Activated CD4-positive, alpha-beta T cell treated with anti-CD3 and anti-CD28 coated beads, Interleukin-2, amount 10 ng/mL, durations not matched to agents 7 days and 5 days (primary cell): ENCODE measurements around the gene CAPN5. TPM values are rescaled to one million over a fixed set of nuclear protein-coding genes. Genes with fewer than 3 reads are reported as not detected.
A peak's percentile ranks its signal among the peaks of the same experiment; 100 is the strongest.

ENCODE experiments used
- CTCF ChIA-PET: fragments of 350-600 bp; sonication (Branson Sonifier 250); formaldehyde crosslinking; loops from one replicate; lab custom pipeline; 2021; ENCODE audit warnings: antibody characterized with exemption; lab: Charles Lee
- POLR2A ChIA-PET: fragments of 350-600 bp; sonication (Branson Sonifier 250); formaldehyde crosslinking; loops from one replicate; lab custom pipeline; 2021; ENCODE audit warnings: antibody characterized with exemption; lab: Charles Lee
- DNase-seq: peaks from one replicate; pipeline ENCODE4 v3.0.0-alpha.2; 2020
- H3K27ac Mint-ChIP-seq: one replicate; pipeline ENCODE4 v1.8.0; 2021; ENCODE audit warnings: mild to moderate bottlenecking, moderate library complexity, mixed read lengths
- H3K27me3 Mint-ChIP-seq: one replicate; pipeline ENCODE4 v1.8.0; 2021; ENCODE audit warnings: mixed read lengths
- H3K36me3 Mint-ChIP-seq: one replicate; pipeline ENCODE4 v1.8.0; 2021; ENCODE audit warnings: low read depth, mixed read lengths
- H3K4me1 Mint-ChIP-seq: one replicate; pipeline ENCODE4 v1.8.0; 2021; ENCODE audit warnings: mixed read lengths
- H3K4me3 Mint-ChIP-seq: one replicate; pipeline ENCODE4 v1.8.0; 2021; ENCODE audit warnings: mild to moderate bottlenecking, moderate library complexity, mixed read lengths
- H3K9me3 Mint-ChIP-seq: one replicate; pipeline ENCODE4 v1.8.0; 2021; ENCODE audit warnings: mixed read lengths
- total RNA-seq, 2 experiments: library from RNA; stranded (reverse); gene quantifications; one replicate each; pipeline ENCODE4 v1.2.3, GENCODE V29; 2021

CAPN5 gene
- total RNA-seq, 2 experiments from 2014 or later = 0.81 to 0.89 TPM

- Mint-ChIP-seq H3K4me3 (no peak overlapping the region), H3K27me3 (peaks cover 9% of the 10 kb centered on the region), H3K36me3 (no peaks in the 10 kb centered on the region), H3K27ac (peak overlapping the region; percentile 99), H3K4me1 (peaks cover 23% of the 10 kb centered on the region), H3K9me3 (no peaks in the 10 kb centered on the region)
- CTCF ChIA-PET = interaction anchor here (0.7 to 1.9 kb wide), 3 partner anchors 9 to 15 kb away, joined by 3 to 16 read pairs (median 10); partner anchors contain the start of gene CAPN5
- DNase-seq = no peak
- POLR2A ChIA-PET = interaction anchor here (0.5 kb wide), 1 partner anchor 331 kb away, joined by 3 read pairs; no protein-coding TSS in a partner anchor
These were observed 14.6 kb downstream of the CAPN5 start for GRCh38 chr11:77081381-77081851.

DNA sequence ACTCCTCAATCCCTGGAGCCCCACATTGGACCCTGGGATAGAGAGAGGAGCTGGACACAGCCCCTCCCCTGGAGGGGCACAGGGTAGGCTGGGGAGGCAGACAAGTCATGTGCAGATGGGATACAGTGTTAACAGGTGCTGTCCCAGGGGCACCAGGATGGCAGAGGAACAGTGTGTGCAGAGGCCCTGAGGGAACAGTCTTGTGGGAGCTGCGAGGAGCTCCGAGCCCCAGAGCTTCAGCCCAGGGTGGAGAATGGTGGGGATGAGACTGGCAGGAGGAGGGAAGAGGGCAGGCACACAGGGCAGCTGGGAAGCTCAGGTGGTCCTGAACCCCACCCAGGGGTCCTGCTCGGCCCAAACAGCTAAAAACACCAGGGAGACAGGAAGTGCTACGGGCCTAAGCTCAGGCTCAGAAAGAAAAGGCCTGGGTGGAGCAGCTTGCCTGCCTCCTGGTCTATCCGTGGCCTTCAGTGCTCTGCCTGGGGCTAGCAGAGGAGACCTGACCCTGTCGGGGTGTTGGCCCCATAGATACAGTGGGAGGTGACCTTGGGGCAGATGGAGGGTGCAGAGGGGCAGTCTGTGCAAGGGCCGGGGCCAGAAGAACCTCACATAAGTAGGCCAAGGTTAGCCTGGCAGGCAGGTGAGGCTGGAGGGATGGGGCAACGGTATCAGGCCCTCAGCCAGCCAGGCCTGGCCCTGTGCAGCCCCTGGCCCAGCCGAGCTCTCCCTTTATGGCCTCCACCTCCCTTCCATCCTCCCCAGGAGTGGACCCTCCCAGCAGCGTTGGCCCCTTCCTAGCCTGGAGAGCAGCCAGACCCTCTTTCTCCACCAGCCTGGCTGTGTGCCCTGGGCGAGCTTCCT, 15.4 kb downstream of the CAPN5 start:
- peaks cover 8% of the 10 kb centered on the region for H3K27me3 Mint-ChIP-seq
- DNase-seq = no peak
- no peaks in the 10 kb centered on the region for H3K36me3 Mint-ChIP-seq
- H3K4me1 Mint-ChIP-seq = peaks cover 23% of the 10 kb centered on the region
- ChIA-PET POLR2A (interaction anchor here (0.5 to 1.5 kb wide), 2 partner anchors 9 to 330 kb away, joined by 3 read pairs; no protein-coding TSS in a partner anchor), CTCF (interaction anchor here (0.6 to 2.0 kb wide), 4 partner anchors 9 to 232 kb away, joined by 3 to 16 read pairs (median 6); no protein-coding TSS in a partner anchor)
- no peaks in the 10 kb centered on the region for H3K9me3 Mint-ChIP-seq
- H3K27ac Mint-ChIP-seq = peak overlapping the region; percentile 99
- peak overlapping the region; percentile 63 for H3K4me3 Mint-ChIP-seq

- peak overlapping the region; percentile 63 for H3K4me3 Mint-ChIP-seq
- CTCF ChIA-PET = interaction anchor here (1.4 to 2.0 kb wide), 3 partner anchors 8 to 18 kb away, joined by 4 to 16 read pairs (median 9); no protein-coding TSS in a partner anchor
These were observed 16.2 kb downstream of the CAPN5 start for GRCh38 chr11:77082838-77083565.

DNA sequence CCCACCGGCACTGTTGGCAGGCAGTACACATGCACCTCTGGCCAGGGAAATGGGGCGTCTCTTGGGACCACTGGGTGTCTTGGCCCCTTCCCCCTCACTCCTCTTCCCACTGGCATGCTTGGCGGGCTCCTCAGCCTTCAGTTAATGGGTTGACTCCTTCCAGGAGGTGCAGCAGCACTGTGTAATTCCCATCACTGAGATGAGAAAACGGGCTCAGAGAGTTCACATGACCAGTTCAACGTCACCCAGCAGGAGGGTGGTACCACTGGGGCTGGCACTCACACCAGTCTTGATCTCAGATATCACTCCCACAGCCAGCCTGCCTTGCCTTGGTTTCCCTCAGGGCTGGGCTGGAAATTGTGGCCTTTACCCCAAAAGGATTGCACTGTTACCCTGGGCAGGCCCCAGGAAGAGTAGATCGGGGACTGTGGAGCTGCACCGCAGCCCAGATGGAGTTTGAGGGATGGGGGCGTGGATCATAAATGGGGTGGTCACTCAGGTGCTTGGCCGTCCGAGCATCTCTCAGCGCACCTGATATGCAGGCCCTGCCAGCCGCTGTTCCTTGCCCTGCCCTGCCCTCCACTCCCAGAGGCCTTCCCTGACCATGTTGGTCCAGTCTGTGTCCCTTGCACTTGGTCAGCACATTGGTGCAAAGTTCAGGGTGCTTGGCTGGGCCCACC, 16.9 kb downstream of the CAPN5 start:
- peak overlapping the region; percentile 99 for H3K27ac Mint-ChIP-seq
- POLR2A ChIA-PET = interaction anchor here (1.5 kb wide), 1 partner anchor 7 kb away, joined by 3 read pairs; no protein-coding TSS in a partner anchor
- H3K9me3 Mint-ChIP-seq = no peaks in the 10 kb centered on the region
- H3K4me1 Mint-ChIP-seq = peaks cover 23% of the 10 kb centered on the region
- H3K27me3 Mint-ChIP-seq = peaks cover 2% of the 10 kb centered on the region
- CTCF ChIA-PET = interaction anchor here (2.0 kb wide), 1 partner anchor 10 kb away, joined by 9 read pairs; no protein-coding TSS in a partner anchor
- no peak overlapping the region for H3K4me3 Mint-ChIP-seq
- no peaks in the 10 kb centered on the region for H3K36me3 Mint-ChIP-seq
- DNase-seq = no peak

More at GRCh38 chr11:77082838-77083565, 16.2 kb downstream of the CAPN5 start:
- Mint-ChIP-seq H3K27ac (peak overlapping the region; percentile 99), H3K27me3 (peaks cover 4% of the 10 kb centered on the region), H3K4me1 (peaks cover 23% of the 10 kb centered on the region), H3K36me3 (no peaks in the 10 kb centered on the region), H3K9me3 (no peaks in the 10 kb centered on the region)
- POLR2A ChIA-PET = interaction anchor here (1.5 kb wide), 1 partner anchor 8 kb away, joined by 3 read pairs; no protein-coding TSS in a partner anchor
- peak; percentile 75 for DNase-seq

GRCh38 chr11:77084581-77085191, 17.9 kb downstream of the CAPN5 start:
- Mint-ChIP-seq H3K27me3 (no peaks in the 10 kb centered on the region), H3K36me3 (no peaks in the 10 kb centered on the region), H3K4me3 (no peak overlapping the region), H3K9me3 (no peaks in the 10 kb centered on the region), H3K4me1 (peaks cover 21% of the 10 kb centered on the region), H3K27ac (no peak overlapping the region)
- ChIA-PET CTCF (interaction anchor here (0.6 kb wide), 1 partner anchor 486 kb away, joined by 3 read pairs; no protein-coding TSS in a partner anchor), POLR2A (no interaction called here)
- DNase-seq = no peak

DNA sequence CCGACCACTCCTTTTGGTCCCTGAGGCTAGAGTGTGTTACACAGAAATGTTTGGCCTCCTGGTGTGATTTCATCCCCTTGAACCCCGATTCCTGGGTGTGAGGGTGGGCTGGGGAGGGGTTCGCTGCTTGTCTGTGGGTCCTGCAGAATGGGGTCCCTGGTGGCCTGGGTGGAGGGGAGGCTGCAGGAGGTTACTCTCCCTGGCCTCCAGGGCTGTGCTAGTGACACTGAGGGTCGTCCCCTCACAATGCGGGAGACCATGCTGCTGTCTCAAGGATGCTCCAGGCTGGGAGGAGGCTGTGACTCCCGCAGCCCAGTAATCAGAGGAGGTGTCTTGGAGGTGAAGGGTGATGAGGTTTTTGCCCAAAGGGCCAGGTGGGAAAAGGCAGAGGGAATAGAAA, 18.9 kb downstream of the CAPN5 start:
- Mint-ChIP-seq H3K27me3 (no peaks in the 10 kb centered on the region), H3K36me3 (no peaks in the 10 kb centered on the region), H3K27ac (no peak overlapping the region), H3K4me3 (no peak overlapping the region), H3K4me1 (peaks cover 21% of the 10 kb centered on the region), H3K9me3 (no peaks in the 10 kb centered on the region)
- POLR2A ChIA-PET = no interaction called here
- no peak for DNase-seq
- CTCF ChIA-PET = no interaction called here

- ChIA-PET POLR2A (no interaction called here), CTCF (interaction anchor here (1.4 kb wide), 1 partner anchor 167 kb away, joined by 4 read pairs; no protein-coding TSS in a partner anchor)
- no peak for DNase-seq
- Mint-ChIP-seq H3K4me3 (no peak overlapping the region), H3K9me3 (no peaks in the 10 kb centered on the region), H3K27ac (no peak overlapping the region), H3K4me1 (peaks cover 27% of the 10 kb centered on the region), H3K27me3 (no peaks in the 10 kb centered on the region), H3K36me3 (no peaks in the 10 kb centered on the region)
These were observed 20.0 kb downstream of the CAPN5 start for GRCh38 chr11:77086521-77087472.

- no peak for DNase-seq
- Mint-ChIP-seq H3K27me3 (no peaks in the 10 kb centered on the region), H3K36me3 (no peaks in the 10 kb centered on the region), H3K4me3 (no peak overlapping the region), H3K4me1 (peaks cover 17% of the 10 kb centered on the region), H3K9me3 (no peaks in the 10 kb centered on the region), H3K27ac (no peak overlapping the region)
- ChIA-PET POLR2A (no interaction called here), CTCF (interaction anchor here (1.4 kb wide), 1 partner anchor 168 kb away, joined by 4 read pairs; no protein-coding TSS in a partner anchor)
These were observed 21.0 kb downstream of the CAPN5 start for GRCh38 chr11:77087723-77088225.

DNA sequence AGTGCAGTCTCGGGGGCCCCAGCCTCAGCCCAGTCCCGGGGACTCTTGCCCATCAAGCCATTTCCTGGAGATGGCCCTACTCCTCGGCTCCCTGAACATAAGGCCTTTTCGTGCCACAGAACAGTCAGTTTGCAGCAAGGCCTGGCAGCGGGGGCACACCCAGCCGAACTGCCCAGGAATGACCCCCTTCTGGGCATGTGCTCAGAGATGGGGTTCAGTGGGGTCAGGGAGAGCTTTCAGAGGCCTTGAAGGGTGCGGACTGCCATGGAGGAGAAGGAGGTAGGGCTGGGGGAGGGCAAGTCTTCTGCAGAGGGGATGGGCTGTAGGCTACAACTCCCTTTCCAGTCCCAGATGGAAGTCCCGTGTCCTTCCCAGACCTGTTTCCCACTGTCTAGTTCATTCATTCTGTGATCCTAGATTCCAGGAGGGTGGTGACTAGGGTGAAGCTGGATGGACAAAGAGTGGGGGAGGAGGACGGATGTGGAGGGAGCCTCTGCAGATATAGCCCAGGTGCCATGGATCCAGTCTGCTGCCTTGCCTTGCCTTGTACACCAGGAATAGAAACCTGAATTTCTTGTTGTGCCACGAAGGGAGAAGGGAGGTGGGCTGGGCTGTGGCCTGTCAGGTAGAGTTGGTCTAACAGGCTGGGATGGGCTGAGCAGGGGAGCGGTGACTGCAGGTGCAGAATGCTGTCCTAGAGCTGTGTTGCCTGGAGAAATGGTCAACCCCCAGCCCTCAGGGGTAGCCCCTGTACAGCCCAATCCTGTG, 21.6 kb downstream of the CAPN5 start:
- no peak overlapping the region for H3K27ac Mint-ChIP-seq
- no peak overlapping the region for H3K4me3 Mint-ChIP-seq
- no peaks in the 10 kb centered on the region for H3K36me3 Mint-ChIP-seq
- POLR2A ChIA-PET = no interaction called here
- H3K4me1 Mint-ChIP-seq = peaks cover 11% of the 10 kb centered on the region
- no peaks in the 10 kb centered on the region for H3K9me3 Mint-ChIP-seq
- no peak for DNase-seq
- CTCF ChIA-PET = interaction anchor here (0.6 to 0.8 kb wide), 2 partner anchors 39 to 168 kb away, joined by 3 read pairs; no protein-coding TSS in a partner anchor
- no peaks in the 10 kb centered on the region for H3K27me3 Mint-ChIP-seq

DNA sequence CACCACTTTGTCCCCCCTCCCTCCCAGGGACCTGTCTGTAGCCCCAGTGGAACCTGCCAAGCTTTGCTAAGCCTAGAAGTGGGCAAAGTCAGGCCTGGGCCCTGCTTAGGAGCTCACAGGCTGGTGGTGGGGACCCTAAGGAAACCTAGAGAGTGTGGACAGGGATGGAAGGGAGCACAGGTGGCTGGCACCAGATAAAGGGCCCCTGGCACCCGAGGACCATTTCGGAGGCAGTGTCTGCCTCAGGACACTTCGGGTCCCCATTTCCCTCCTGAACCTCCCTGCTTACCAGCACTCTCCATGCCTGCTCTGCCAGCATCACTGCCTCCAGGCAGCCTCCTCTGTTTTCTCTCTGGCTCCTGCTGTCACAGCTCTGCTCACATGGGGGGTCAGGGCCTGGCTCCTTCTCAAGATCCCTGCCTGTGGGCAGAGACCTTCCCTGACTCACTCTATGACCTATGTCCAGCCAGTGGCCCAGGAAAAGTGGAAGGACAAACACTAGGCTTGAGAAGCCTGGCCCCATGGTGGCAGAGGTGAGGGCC, 22.3 kb downstream of the CAPN5 start:
- Mint-ChIP-seq H3K27ac (no peak overlapping the region), H3K4me3 (no peak overlapping the region), H3K36me3 (no peaks in the 10 kb centered on the region), H3K27me3 (no peaks in the 10 kb centered on the region), H3K9me3 (no peaks in the 10 kb centered on the region), H3K4me1 (peaks cover 9% of the 10 kb centered on the region)
- ChIA-PET CTCF (interaction anchor here (0.6 to 0.8 kb wide), 2 partner anchors 38 to 169 kb away, joined by 3 read pairs; no protein-coding TSS in a partner anchor), POLR2A (no interaction called here)
- no peak for DNase-seq
